ENCODE results near the gene EIF1AX. TPM values are rescaled to one million over a fixed set of nuclear protein-coding genes. Genes with fewer than 3 reads are reported as not detected.

EIF1AX gene
- total RNA-seq, 1 experiment from 2014 or later = 77.3 TPM

GRCh38 chrX:20143561-20143960 is 1.9 kb upstream of the EIF1AX start:
- H3K79me2 ChIP-seq (ENCODE audit: low read depth) = peaks cover 29% of the 10 kb centered on the region
- H3F3A ChIP-seq (ENCODE audit: insufficient read depth, low read depth) = no peaks in the 10 kb centered on the region
- H3K4me3 ChIP-seq = no peak overlapping the region
- intact Hi-C loops (cut with micrococcal nuclease; ENCODE audit: unreplicated experiment) = loop anchor here (5.0 kb wide), 3 partner anchors 124 to 374 kb away; partner anchors contain the start of gene RPS6KA3
- no peaks in the 10 kb centered on the region for H3K27me3 ChIP-seq (ENCODE audit: insufficient read depth, low read depth)
- H3K9me2 ChIP-seq (ENCODE audit: insufficient read depth) = no peaks in the 10 kb centered on the region
- no peak overlapping the region for H3K27ac ChIP-seq
- H4K20me1 ChIP-seq (ENCODE audit: insufficient read depth) = peaks cover 21% of the 10 kb centered on the region
- TF ChIP-seq CTCF (conservative IDR thresholded peaks at IDR 0.05) (no peak), EZH2 (IDR thresholded peaks at IDR 0.05; ENCODE audit: low read depth) (no peak)
- H3K36me3 ChIP-seq (ENCODE audit: low read depth) = peaks cover 10% of the 10 kb centered on the region
- no peak for DNase-seq
- H3K4me1 ChIP-seq (replicated peaks; ENCODE audit: insufficient read depth) = peaks cover 13% of the 10 kb centered on the region
- CTCF ChIA-PET = no interaction called here
- no peak overlapping the region for H2AFZ ChIP-seq
- H3K4me2 ChIP-seq = no peak overlapping the region
- no TSS peak for BruUV-seq (replicated peaks)
- no peaks in the 10 kb centered on the region for H3K9me3 ChIP-seq (ENCODE audit: insufficient read depth, low read depth)
- POLR2A ChIA-PET (ENCODE audit: unreplicated experiment) = no interaction called here

- no peak for DNase-seq
- intact Hi-C loops (cut with micrococcal nuclease; ENCODE audit: unreplicated experiment) = loop anchor here (5.0 kb wide), 3 partner anchors 124 to 374 kb away; partner anchors contain the start of gene RPS6KA3
- H2AFZ ChIP-seq = no peak overlapping the region
- TF ChIP-seq CTCF (conservative IDR thresholded peaks at IDR 0.05) (no peak), EZH2 (IDR thresholded peaks at IDR 0.05; ENCODE audit: low read depth) (no peak)
- no TSS peak for BruUV-seq (replicated peaks)
- ChIA-PET CTCF (no interaction called here), POLR2A (ENCODE audit: unreplicated experiment) (no interaction called here)
- H3K4me3 ChIP-seq = no peak overlapping the region
- H3K27me3 ChIP-seq (ENCODE audit: insufficient read depth, low read depth) = no peaks in the 10 kb centered on the region
- H3K4me2 ChIP-seq = peak overlapping the region; percentile 69; the same call in 1 of the 2 replicates
- no peaks in the 10 kb centered on the region for H3F3A ChIP-seq (ENCODE audit: insufficient read depth, low read depth)
- no peak overlapping the region for H3K27ac ChIP-seq
- peaks cover 10% of the 10 kb centered on the region for H3K36me3 ChIP-seq (ENCODE audit: low read depth)
- H3K9me3 ChIP-seq (ENCODE audit: insufficient read depth, low read depth) = no peaks in the 10 kb centered on the region
- peaks cover 13% of the 10 kb centered on the region for H3K4me1 ChIP-seq (replicated peaks; ENCODE audit: insufficient read depth)
- peaks cover 23% of the 10 kb centered on the region for H4K20me1 ChIP-seq (ENCODE audit: insufficient read depth)
- peaks cover 33% of the 10 kb centered on the region for H3K79me2 ChIP-seq (ENCODE audit: low read depth)
- no peaks in the 10 kb centered on the region for H3K9me2 ChIP-seq (ENCODE audit: insufficient read depth)
Measured at GRCh38 chrX:20143111-20143510, 1.5 kb upstream of the EIF1AX start.

- no peak overlapping the region for H2AFZ ChIP-seq
- peaks cover 16% of the 10 kb centered on the region for H3K36me3 ChIP-seq (ENCODE audit: low read depth)
- no TSS peak for BruUV-seq (replicated peaks)
- TF ChIP-seq EZH2 (IDR thresholded peaks at IDR 0.05; ENCODE audit: low read depth) (no peak), CTCF (conservative IDR thresholded peaks at IDR 0.05) (no peak)
- peaks cover 28% of the 10 kb centered on the region for H4K20me1 ChIP-seq (ENCODE audit: insufficient read depth)
- no peak overlapping the region for H3K27ac ChIP-seq
- peaks cover 13% of the 10 kb centered on the region for H3K4me1 ChIP-seq (replicated peaks; ENCODE audit: insufficient read depth)
- peak overlapping the region; percentile 95 for H3K4me3 ChIP-seq
- no peaks in the 10 kb centered on the region; the same call in 1 of the 2 replicates for H3F3A ChIP-seq (ENCODE audit: insufficient read depth, low read depth)
- H3K9me2 ChIP-seq (ENCODE audit: insufficient read depth) = no peaks in the 10 kb centered on the region
- H3K27me3 ChIP-seq (ENCODE audit: insufficient read depth, low read depth) = no peaks in the 10 kb centered on the region
- peak overlapping the region; percentile 87 for H3K4me2 ChIP-seq
- ChIA-PET CTCF (no interaction called here), POLR2A (ENCODE audit: unreplicated experiment) (no interaction called here)
- DNase-seq = no peak
- H3K79me2 ChIP-seq (ENCODE audit: low read depth) = peaks cover 49% of the 10 kb centered on the region
- H3K9me3 ChIP-seq (ENCODE audit: insufficient read depth, low read depth) = no peaks in the 10 kb centered on the region
- intact Hi-C loops (cut with micrococcal nuclease; ENCODE audit: unreplicated experiment) = loop anchor here (5.0 kb wide), 3 partner anchors 127 to 377 kb away; partner anchors contain the start of gene RPS6KA3
Measured at GRCh38 chrX:20140420-20140819, 1.2 kb downstream of the EIF1AX start.
